T-cell (primary cell): ENCODE measurements around the gene MICAL3. TPM values are rescaled to one million over a fixed set of nuclear protein-coding genes. Genes with fewer than 3 reads are reported as not detected.
"Not testable (repeated sequence)": the region's sequence is repeated elsewhere in the genome, so short reads cannot be mapped to it uniquely, and the experiment has no call there.

Source experiments
- ATAC-seq, 4 experiments: fragments of 200-7000 bp in 3 of 4; fragments of 150-1000 bp in 1 of 4; cut with Tn5 transposase; replicated peaks in 1 of 4; 1 replicate in 3 of 4; 2 replicates in 1 of 4; pipeline ENCODE4 v1.10.0; 2021; ENCODE audit warnings: moderate library complexity in 3 of 4, mild to moderate bottlenecking in 2 of 4, moderate number of reproducible peaks in 1 of 4
- CTCF ChIA-PET, 2 donors: fragments of 300-600 bp; sonication (Branson Sonifier 250); formaldehyde crosslinking; loops; one replicate each; lab custom pipeline; 2022; ENCODE audit warnings: antibody characterized with exemption in 2 of 2; lab: Charles Lee
- POLR2A ChIA-PET, 2 donors: fragments of 300-600 bp; sonication (Branson Sonifier 250); formaldehyde crosslinking; loops; one replicate each; lab custom pipeline; 2022; ENCODE audit warnings: antibody characterized with exemption in 2 of 2; lab: Charles Lee
- DNase-seq, 35 experiments: peaks; one replicate each; pipeline versions ENCODE4 v3.0.0 to v3.0.0-alpha.2; 2013 to 2023
- H3K27ac ChIP-seq: one replicate; pipeline ENCODE4 v1.5.1; 2013; ENCODE audit warnings: low read length
- H3K27me3 ChIP-seq, 2 experiments: replicated peaks in 1 of 2; 1 replicate in 1 of 2; 2 replicates in 1 of 2; pipeline versions ENCODE4 v1.6.1 to v1.7.0; 2013; ENCODE audit warnings: low read length in 1 of 2, mixed read lengths in 1 of 2; ENCODE audit not compliant: control insufficient read depth in 2 of 2, insufficient read depth in 2 of 2; ENCODE audit errors: extremely low read depth in 1 of 2
- H3K36me3 ChIP-seq, 2 donors: 1 replicate in 1 of 2; 2 replicates in 1 of 2; pipeline versions ENCODE4 v1.6.1 to v1.7.0; 2013; ENCODE audit warnings: low read length in 1 of 2; ENCODE audit not compliant: control insufficient read depth in 2 of 2, insufficient read depth in 1 of 2; ENCODE audit errors: extremely low read depth in 1 of 2
- H3K4me1 ChIP-seq, 2 experiments: 1 replicate in 1 of 2; 2 replicates in 1 of 2; pipeline versions ENCODE4 v1.6.1 to v1.7.0; 2013; ENCODE audit warnings: low read length in 2 of 2, mixed read lengths in 1 of 2; ENCODE audit not compliant: insufficient read depth in 2 of 2, control insufficient read depth in 1 of 2; ENCODE audit errors: extremely low read depth in 1 of 2
- H3K4me3 ChIP-seq, 2 donors: 1 replicate in 1 of 2; 2 replicates in 1 of 2; pipeline versions ENCODE4 v1.5.1 to v1.7.0; 2013; ENCODE audit warnings: mild to moderate bottlenecking in 2 of 2, low read length in 1 of 2, moderate library complexity in 1 of 2; ENCODE audit not compliant: control insufficient read depth in 1 of 2; ENCODE audit errors: extremely low read depth in 1 of 2
- H3K9me3 ChIP-seq: 2 replicates; pipeline ENCODE4 v1.7.0; 2013
- H3K27ac Mint-ChIP-seq, 2 donors: one replicate each; pipeline ENCODE4 v1.8.0; 2020 to 2021; ENCODE audit warnings: mild to moderate bottlenecking in 2 of 2, mixed read lengths in 2 of 2
- H3K27me3 Mint-ChIP-seq, 2 donors: one replicate each; pipeline ENCODE4 v1.8.0; 2021 to 2022; ENCODE audit warnings: mixed read lengths in 2 of 2
- H3K36me3 Mint-ChIP-seq: one replicate; pipeline ENCODE4 v1.8.0; 2021; ENCODE audit warnings: mixed read lengths
- H3K4me1 Mint-ChIP-seq, 3 donors: one replicate each; pipeline ENCODE4 v1.8.0; 2020 to 2022; ENCODE audit warnings: mixed read lengths in 3 of 3, mild to moderate bottlenecking in 1 of 3
- H3K4me3 Mint-ChIP-seq, 3 donors: one replicate each; pipeline ENCODE4 v1.8.0; 2020 to 2022; ENCODE audit warnings: mild to moderate bottlenecking in 3 of 3, mixed read lengths in 3 of 3, moderate library complexity in 3 of 3
- H3K9me3 Mint-ChIP-seq, 3 donors: one replicate each; pipeline ENCODE4 v1.8.0; 2020 to 2022; ENCODE audit warnings: mixed read lengths in 3 of 3
- WGBS: methylation state at CpG from one replicate; pipeline ENCODE4 v1.1.5; 2013; ENCODE audit warnings: missing lambda C conversion rate; ENCODE audit not compliant: insufficient coverage; 5-methylcytosine and 5-hydroxymethylcytosine counted together
- total RNA-seq, 35 experiments: library from RNA in 6 of 35; stranded (reverse) in 6 of 35; fragments of 120-200 nt in 1 of 35; gene quantifications; one replicate each; pipeline versions ENCODE4 v1.2.1 to v1.2.4 and lab custom pipeline; 2013 to 2026

MICAL3 gene
- total RNA-seq, 5 donors from 2014 or later (not counting 1 experiment from before 2014, with no cell fraction given): 19.1 to 37.5 (median 22.3) TPM

DNA sequence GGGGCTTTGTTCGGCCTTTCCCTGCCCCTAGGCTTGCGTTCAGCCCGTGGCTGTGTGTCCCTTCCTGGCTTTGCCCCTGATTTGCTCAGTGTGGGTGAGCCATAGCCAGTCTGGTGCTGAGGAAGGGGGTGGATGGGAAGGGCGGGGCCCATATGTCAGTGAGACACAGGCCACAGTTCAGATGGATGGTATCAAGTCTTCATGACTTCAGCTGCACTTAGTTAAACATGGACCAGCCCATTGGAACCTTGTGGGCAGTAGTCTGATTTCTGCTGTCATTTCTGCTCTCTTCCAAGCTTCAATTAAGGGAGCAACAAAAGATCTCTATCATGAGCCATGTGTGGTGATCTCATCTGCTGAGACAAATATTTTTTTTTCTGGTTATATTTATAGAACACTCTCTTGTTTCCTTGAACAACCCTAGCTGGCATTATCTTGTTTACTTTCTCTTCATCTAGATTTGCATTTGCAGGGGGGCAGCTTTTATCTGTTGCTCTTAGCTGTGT, 31.9 kb upstream of the MICAL3 start:
- H3K36me3 Mint-ChIP-seq: no peaks in the 10 kb centered on the region

DNA sequence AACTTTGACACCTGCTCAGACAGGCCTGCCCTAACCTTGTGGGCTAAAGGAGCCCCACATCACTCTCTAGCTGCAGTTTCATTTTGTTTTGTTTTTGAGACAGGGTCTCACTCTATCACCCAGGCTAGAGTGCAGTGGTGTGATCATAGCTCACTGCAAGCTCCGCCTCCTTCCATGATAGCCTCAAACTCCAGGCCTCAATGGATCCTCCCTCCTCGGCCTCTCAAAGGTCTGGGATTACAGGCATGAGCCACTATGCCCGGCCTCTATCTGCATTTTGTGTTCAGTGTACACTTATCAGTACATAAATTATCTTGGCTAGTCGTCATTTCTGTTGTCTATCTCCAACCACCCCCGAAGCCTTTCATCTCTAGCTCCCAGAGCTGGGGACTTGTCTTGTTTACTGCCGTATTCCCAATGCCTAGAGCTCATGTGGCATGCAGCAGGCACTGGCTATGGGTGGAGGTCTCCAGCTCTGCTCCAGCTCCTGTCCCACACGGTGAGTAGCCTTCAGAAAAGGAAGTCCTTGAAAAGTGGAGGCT, 31.3 kb upstream of the MICAL3 start:
- 93% methylated on average over 3 of the region's 7 CpGs for WGBS
- H3K36me3 ChIP-seq: no peaks in the 10 kb centered on the region
- no peak overlapping the region for H3K4me3 ChIP-seq
- H3K27me3 Mint-ChIP-seq: peaks cover 0 to 5% of the 10 kb centered on the region in 2 donors
- no peak overlapping the region for H3K27ac Mint-ChIP-seq
- no peak for DNase-seq
- H3K4me3 Mint-ChIP-seq: no peak overlapping the region
- peaks cover 0 to 5% (median 0%) of the 10 kb centered on the region in 3 donors for H3K4me1 Mint-ChIP-seq
- POLR2A ChIA-PET: no interaction called here
- no peaks in the 10 kb centered on the region for H3K9me3 ChIP-seq
- H3K4me1 ChIP-seq: no peaks in the 10 kb centered on the region
- peaks cover 0 to 5% of the 10 kb centered on the region in 2 experiments for H3K27me3 ChIP-seq
- H3K36me3 Mint-ChIP-seq: no peaks in the 10 kb centered on the region
- ATAC-seq: no peak
- H3K9me3 Mint-ChIP-seq: no peaks in the 10 kb centered on the region
- CTCF ChIA-PET: no interaction called here
- H3K27ac ChIP-seq: no peak overlapping the region

More for the DNA sequence above, 31.9 kb upstream of the MICAL3 start:
- Mint-ChIP-seq H3K9me3 (no peaks in the 10 kb centered on the region), H3K27me3 (peaks cover 2 to 5% of the 10 kb centered on the region in 2 donors), H3K27ac (peak overlapping the region in 1 of 2 donors; percentile 28), H3K4me1 (peaks cover 0 to 5% (median 0%) of the 10 kb centered on the region in 3 donors), H3K4me3 (no peak overlapping the region)
- no peak overlapping the region for H3K4me3 ChIP-seq
- no peak overlapping the region for H3K27ac ChIP-seq
- ATAC-seq (no peak), DNase-seq (no peak)
- ChIA-PET CTCF (interaction anchor here in 1 of 2 donors (0.6 kb wide), 1 partner anchor 137 kb away, joined by 3 read pairs; no protein-coding TSS in a partner anchor), POLR2A (no interaction called here)
- 87% methylated on average over 4 of the region's 4 CpGs for WGBS
- peaks cover 0 to 8% of the 10 kb centered on the region in 2 experiments for H3K27me3 ChIP-seq
- no peaks in the 10 kb centered on the region for H3K4me1 ChIP-seq
- H3K9me3 ChIP-seq: no peaks in the 10 kb centered on the region
- H3K36me3 ChIP-seq: no peaks in the 10 kb centered on the region

GRCh38 chr22:18053216-18053946, 29.0 kb upstream of the MICAL3 start:
- CTCF ChIA-PET, DNase-seq, ATAC-seq: not testable (repeated sequence)

GRCh38 chr22:18051113-18051512, 26.8 kb upstream of the MICAL3 start:
- H3K9me3 ChIP-seq, H3K4me3 ChIP-seq, ATAC-seq, H3K36me3 Mint-ChIP-seq, H3K9me3 Mint-ChIP-seq, H3K4me1 Mint-ChIP-seq, CTCF ChIA-PET, H3K4me1 ChIP-seq, H3K27ac Mint-ChIP-seq, H3K4me3 Mint-ChIP-seq, H3K36me3 ChIP-seq, H3K27ac ChIP-seq, DNase-seq: not testable (repeated sequence)
- H3K27me3 ChIP-seq: peaks cover 2 to 13% of the 10 kb centered on the region in 2 experiments
- H3K27me3 Mint-ChIP-seq: peaks cover 0 to 17% of the 10 kb centered on the region in 2 donors
- 78% methylated on average over 3 of the region's 12 CpGs for WGBS
- POLR2A ChIA-PET: interaction anchor here in 1 of 2 donors (0.6 kb wide), 1 partner anchor 203 kb away, joined by 10 read pairs; no protein-coding TSS in a partner anchor

More at GRCh38 chr22:18053216-18053946, 29.0 kb upstream of the MICAL3 start:
- 100% methylated on average over 3 of the region's 49 CpGs for WGBS
- H3K27me3 Mint-ChIP-seq: peaks cover 0 to 12% of the 10 kb centered on the region in 2 donors
- H3K4me3 Mint-ChIP-seq, POLR2A ChIA-PET, H3K4me3 ChIP-seq, H3K9me3 ChIP-seq, H3K36me3 Mint-ChIP-seq, H3K27ac ChIP-seq, H3K36me3 ChIP-seq, H3K4me1 ChIP-seq, H3K4me1 Mint-ChIP-seq, H3K27me3 ChIP-seq, H3K27ac Mint-ChIP-seq, H3K9me3 Mint-ChIP-seq: not testable (repeated sequence)

- Histone ChIP-seq H3K4me3 (no peak overlapping the region), H3K27me3 (peaks cover 2 to 13% of the 10 kb centered on the region in 2 experiments), H3K4me1 (no peaks in the 10 kb centered on the region), H3K27ac (no peak overlapping the region), H3K36me3 (no peaks in the 10 kb centered on the region), H3K9me3 (no peaks in the 10 kb centered on the region)
- Mint-ChIP-seq H3K9me3 (no peaks in the 10 kb centered on the region), H3K4me1 (no peaks in the 10 kb centered on the region), H3K27ac (no peak overlapping the region), H3K4me3 (no peak overlapping the region), H3K27me3 (peaks cover 0 to 17% of the 10 kb centered on the region in 2 donors), H3K36me3 (no peaks in the 10 kb centered on the region)
- no peak for ATAC-seq
- DNase-seq: no peak
- CTCF ChIA-PET: no interaction called here
- 83% methylated on average over 2 of the region's 5 CpGs for WGBS
- POLR2A ChIA-PET: no interaction called here
Measured at GRCh38 chr22:18050065-18050464, 25.7 kb upstream of the MICAL3 start.

DNA sequence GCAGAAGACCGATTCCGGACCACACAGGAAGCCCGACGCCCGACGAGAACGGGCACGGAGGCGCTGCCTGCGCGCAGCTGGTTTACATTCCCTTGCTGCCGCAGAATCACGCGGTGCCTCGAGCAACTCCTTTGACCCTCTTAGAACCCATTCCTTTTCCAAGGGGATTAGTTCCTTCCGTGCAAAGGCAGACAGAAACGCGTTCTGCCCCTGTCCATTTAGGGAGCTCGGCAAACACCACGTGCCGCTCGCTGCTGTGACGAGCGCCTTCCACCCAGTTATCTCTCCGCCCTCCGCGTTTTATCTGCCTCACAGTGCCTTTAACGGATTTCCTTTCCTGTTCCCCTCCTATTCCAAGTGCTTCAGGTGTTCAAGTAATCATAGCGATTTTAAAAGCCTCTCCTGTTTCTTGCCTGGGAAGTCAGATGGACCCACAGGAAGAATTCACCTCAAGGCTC, 24.1 kb upstream of the MICAL3 start:
- CTCF ChIA-PET: no interaction called here
- no peaks in the 10 kb centered on the region for H3K9me3 ChIP-seq
- no peak overlapping the region for H3K27ac ChIP-seq
- no peak overlapping the region for H3K4me3 ChIP-seq
- H3K4me3 Mint-ChIP-seq: no peak overlapping the region
- 63% methylated on average over 27 of the region's 29 CpGs for WGBS
- POLR2A ChIA-PET: no interaction called here
- ATAC-seq (no peak), DNase-seq (no peak)
- no peaks in the 10 kb centered on the region for H3K9me3 Mint-ChIP-seq
- H3K36me3 ChIP-seq: no peaks in the 10 kb centered on the region
- no peaks in the 10 kb centered on the region for H3K36me3 Mint-ChIP-seq
- no peaks in the 10 kb centered on the region for H3K4me1 ChIP-seq
- peaks cover 2 to 10% of the 10 kb centered on the region in 2 experiments for H3K27me3 ChIP-seq
- H3K27me3 Mint-ChIP-seq: peaks cover 0 to 17% of the 10 kb centered on the region in 2 donors
- peak overlapping the region in 1 of 2 donors; percentile 27 for H3K27ac Mint-ChIP-seq
- no peaks in the 10 kb centered on the region for H3K4me1 Mint-ChIP-seq
